HL-60/S4 treated with phorbol 12-myristate 13-acetate at 8.2 ng/mL for 4 days and 3 days (cell line): ENCODE data around the gene SP7.
"Not testable (repeated sequence)": the region's sequence is repeated elsewhere in the genome, so short reads cannot be mapped to it uniquely, and the experiment has no call there.

ENCODE experiments used
- in situ Hi-C: fragments of 300-500 bp; cut with MboI; formaldehyde crosslinking; loops from 2 replicates; pipeline ENCODE4 v1.15.0; 2022; ENCODE audit warnings: low sequenced_read_pairs

Gene SP7

GRCh38 chr12:53336181-53336681 is at the start of gene SP7:
Gene SP7, minus strand, starts transcription at chr12:53336354. Its CDS starts 708 bp downstream, at chr12:53335646.
- in situ Hi-C loops = no loop called here

GRCh38 chr12:53383258-53383657 is 47.1 kb upstream of the SP7 start:
- in situ Hi-C loops = no loop called here

GRCh38 chr12:53381731-53382630 is 45.8 kb upstream of the SP7 start:
- in situ Hi-C loops = no loop called here

- in situ Hi-C loops = no loop called here
These were observed 44.9 kb upstream of the SP7 start for GRCh38 chr12:53380794-53381730.

GRCh38 chr12:53380104-53380793 is 44.1 kb upstream of the SP7 start, which contains the start of gene SP1:
Gene SP1, plus strand, starts transcription at chr12:53380176. Its CDS starts 116 bp downstream, at chr12:53380292.
- in situ Hi-C loops = no loop called here

- in situ Hi-C loops = no loop called here
These were observed 43.4 kb upstream of the SP7 start for GRCh38 chr12:53379389-53380103.

GRCh38 chr12:53378724-53379388 is 42.7 kb upstream of the SP7 start:
- in situ Hi-C loops = no loop called here

GRCh38 chr12:53378222-53378621 is 42.1 kb upstream of the SP7 start:
- in situ Hi-C loops = no loop called here

- in situ Hi-C loops = no loop called here
These were observed 40.6 kb upstream of the SP7 start for GRCh38 chr12:53376747-53377146.

GRCh38 chr12:53374277-53374676 is 38.1 kb upstream of the SP7 start:
- in situ Hi-C loops = not testable (repeated sequence)

GRCh38 chr12:53373554-53374133 is 37.5 kb upstream of the SP7 start:
- in situ Hi-C loops = not testable (repeated sequence)

- in situ Hi-C loops = no loop called here
These were observed 29.2 kb upstream of the SP7 start for GRCh38 chr12:53365245-53365904.

- in situ Hi-C loops = not testable (repeated sequence)
These were observed 25.5 kb upstream of the SP7 start for GRCh38 chr12:53361638-53362037.

- in situ Hi-C loops = loop anchor here (10.0 kb wide), 1 partner anchor 66 kb away; the partner anchor contains the start of gene AMHR2
These were observed 22.8 kb upstream of the SP7 start for GRCh38 chr12:53358836-53359419.

GRCh38 chr12:53355121-53355520 is 19.0 kb upstream of the SP7 start:
- in situ Hi-C loops = loop anchor here (10.0 kb wide), 1 partner anchor 70 kb away; the partner anchor contains the start of gene AMHR2

- in situ Hi-C loops = loop anchor here (10.0 kb wide), 1 partner anchor 72 kb away; the partner anchor contains the start of gene AMHR2
These were observed 17.1 kb upstream of the SP7 start for GRCh38 chr12:53353257-53353655.

GRCh38 chr12:53352331-53353256 is 16.4 kb upstream of the SP7 start:
- in situ Hi-C loops = loop anchor here (10.0 kb wide), 1 partner anchor 72 kb away; the partner anchor contains the start of gene AMHR2
